ENCODE results near the gene HSPA12A.

The HSPA12A gene

GRCh38 chr10:116669080-116669479 lies 73.3 kb downstream of the HSPA12A start:
- no peak for DNase-seq (ENCODE audit: extremely low read depth, low read depth)
- TF ChIP-seq CTCF (IDR thresholded peaks at IDR 0.05; ENCODE audit: low read depth, low read length): no peak

- TF ChIP-seq CTCF (IDR thresholded peaks at IDR 0.05; ENCODE audit: low read depth, low read length): no peak
- no peak for DNase-seq (ENCODE audit: extremely low read depth, low read depth)
These were observed 73.9 kb downstream of the HSPA12A start for GRCh38 chr10:116668446-116668845.

- no peak for DNase-seq (ENCODE audit: extremely low read depth, low read depth)
- TF ChIP-seq CTCF (IDR thresholded peaks at IDR 0.05; ENCODE audit: low read depth, low read length): no peak
These were observed 74.3 kb downstream of the HSPA12A start for GRCh38 chr10:116668018-116668417.

GRCh38 chr10:116667484-116667883 lies 74.9 kb downstream of the HSPA12A start:
- no peak for TF ChIP-seq CTCF (IDR thresholded peaks at IDR 0.05; ENCODE audit: low read depth, low read length)
- no peak for DNase-seq (ENCODE audit: extremely low read depth, low read depth)

- DNase-seq (ENCODE audit: extremely low read depth, low read depth): no peak
- no peak for TF ChIP-seq CTCF (IDR thresholded peaks at IDR 0.05; ENCODE audit: low read depth, low read length)
These were observed 76.7 kb downstream of the HSPA12A start for GRCh38 chr10:116665541-116666125.

- DNase-seq (ENCODE audit: extremely low read depth, low read depth): no peak
- TF ChIP-seq CTCF (IDR thresholded peaks at IDR 0.05; ENCODE audit: low read depth, low read length): no peak
These were observed 77.7 kb downstream of the HSPA12A start for GRCh38 chr10:116664631-116665030.

GRCh38 chr10:116663342-116663741 lies 79.0 kb downstream of the HSPA12A start:
- no peak for TF ChIP-seq CTCF (IDR thresholded peaks at IDR 0.05; ENCODE audit: low read depth, low read length)
- DNase-seq (ENCODE audit: extremely low read depth, low read depth): no peak

All from AG09319 (cell line).